Measurements from ENCODE around the gene RRP9. TPM values are rescaled to one million over a fixed set of nuclear protein-coding genes. Genes with fewer than 3 reads are reported as not detected.

Gene RRP9
- total and polyA plus RNA-seq, 9 donors: 4.9 to 32.7 (median 16.8) TPM

DNA sequence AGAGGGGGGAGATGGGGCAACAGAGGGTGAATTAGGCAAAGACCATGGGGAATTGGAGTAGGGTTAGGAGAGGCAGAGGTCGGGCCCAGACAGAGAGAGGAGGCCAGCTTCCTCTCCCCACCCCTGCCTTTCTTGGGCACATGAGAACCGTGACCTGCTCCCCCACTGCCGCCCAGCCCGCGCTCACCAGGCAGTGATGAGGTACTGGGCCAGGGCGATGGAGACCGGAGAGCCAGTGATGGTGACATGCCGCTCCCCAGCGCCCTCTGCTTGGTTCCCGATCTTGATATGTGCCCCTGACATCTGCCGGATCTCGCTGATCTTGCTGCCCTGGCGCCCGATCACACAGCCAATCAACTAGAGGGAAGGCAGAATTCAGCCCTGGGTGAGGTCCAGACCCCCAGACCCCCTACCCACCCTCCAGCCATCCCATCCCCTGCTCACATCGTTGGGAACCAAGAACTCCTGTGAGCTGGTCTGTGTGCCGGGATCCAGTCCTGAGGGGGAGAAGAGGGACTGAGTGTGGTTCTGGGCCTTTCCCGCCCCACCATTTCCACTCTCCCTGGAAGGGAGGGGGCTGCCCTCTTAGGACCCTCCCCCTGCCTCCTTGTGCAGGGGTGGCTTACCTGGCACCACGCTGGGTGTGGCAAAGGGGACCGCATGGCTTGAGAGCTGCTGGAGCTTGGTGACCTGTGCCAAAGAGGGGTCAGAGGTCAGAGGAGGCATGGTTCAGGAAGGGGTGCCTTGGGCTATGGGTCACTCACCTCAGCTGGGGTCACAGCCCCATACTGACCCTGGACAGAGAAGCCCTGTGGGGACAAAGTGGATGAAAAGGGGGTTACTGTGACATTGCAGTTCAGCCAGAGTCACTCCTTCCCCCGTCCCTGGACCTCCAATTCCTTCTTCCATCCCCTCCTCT, 17.2 kb upstream of the RRP9 start:
- TF ChIP-seq EP300 (IDR thresholded peaks at IDR 0.05) (no peak), POLR2A (IDR thresholded peaks at IDR 0.05) (no peak)
- TF ChIP-seq, protein P1, sequence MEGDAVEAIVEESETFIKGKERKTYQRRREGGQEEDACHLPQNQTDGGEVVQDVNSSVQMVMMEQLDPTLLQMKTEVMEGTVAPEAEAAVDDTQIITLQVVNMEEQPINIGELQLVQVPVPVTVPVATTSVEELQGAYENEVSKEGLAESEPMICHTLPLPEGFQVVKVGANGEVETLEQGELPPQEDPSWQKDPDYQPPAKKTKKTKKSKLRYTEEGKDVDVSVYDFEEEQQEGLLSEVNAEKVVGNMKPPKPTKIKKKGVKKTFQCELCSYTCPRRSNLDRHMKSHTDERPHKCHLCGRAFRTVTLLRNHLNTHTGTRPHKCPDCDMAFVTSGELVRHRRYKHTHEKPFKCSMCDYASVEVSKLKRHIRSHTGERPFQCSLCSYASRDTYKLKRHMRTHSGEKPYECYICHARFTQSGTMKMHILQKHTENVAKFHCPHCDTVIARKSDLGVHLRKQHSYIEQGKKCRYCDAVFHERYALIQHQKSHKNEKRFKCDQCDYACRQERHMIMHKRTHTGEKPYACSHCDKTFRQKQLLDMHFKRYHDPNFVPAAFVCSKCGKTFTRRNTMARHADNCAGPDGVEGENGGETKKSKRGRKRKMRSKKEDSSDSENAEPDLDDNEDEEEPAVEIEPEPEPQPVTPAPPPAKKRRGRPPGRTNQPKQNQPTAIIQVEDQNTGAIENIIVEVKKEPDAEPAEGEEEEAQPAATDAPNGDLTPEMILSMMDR (IDR thresholded peaks at IDR 0.05): no peak
- Histone ChIP-seq H3K27ac (no peak overlapping the region), H3K9me3 (no peaks in the 10 kb centered on the region), H3K36me3 (no peaks in the 10 kb centered on the region), H3K4me3 (no peak overlapping the region), H3K4me1 (ENCODE audit: insufficient read depth) (peaks cover 14% of the 10 kb centered on the region), H3K27me3 (no peaks in the 10 kb centered on the region)
- WGBS, 3 donors: 92 to 95% (median 93%) methylated on average over 20 of the region's 20 CpGs
- DNase-seq: peak in 1 of 5 donors; percentile 28
- intact Hi-C loops (cut with DNase I): no loop called here

DNA sequence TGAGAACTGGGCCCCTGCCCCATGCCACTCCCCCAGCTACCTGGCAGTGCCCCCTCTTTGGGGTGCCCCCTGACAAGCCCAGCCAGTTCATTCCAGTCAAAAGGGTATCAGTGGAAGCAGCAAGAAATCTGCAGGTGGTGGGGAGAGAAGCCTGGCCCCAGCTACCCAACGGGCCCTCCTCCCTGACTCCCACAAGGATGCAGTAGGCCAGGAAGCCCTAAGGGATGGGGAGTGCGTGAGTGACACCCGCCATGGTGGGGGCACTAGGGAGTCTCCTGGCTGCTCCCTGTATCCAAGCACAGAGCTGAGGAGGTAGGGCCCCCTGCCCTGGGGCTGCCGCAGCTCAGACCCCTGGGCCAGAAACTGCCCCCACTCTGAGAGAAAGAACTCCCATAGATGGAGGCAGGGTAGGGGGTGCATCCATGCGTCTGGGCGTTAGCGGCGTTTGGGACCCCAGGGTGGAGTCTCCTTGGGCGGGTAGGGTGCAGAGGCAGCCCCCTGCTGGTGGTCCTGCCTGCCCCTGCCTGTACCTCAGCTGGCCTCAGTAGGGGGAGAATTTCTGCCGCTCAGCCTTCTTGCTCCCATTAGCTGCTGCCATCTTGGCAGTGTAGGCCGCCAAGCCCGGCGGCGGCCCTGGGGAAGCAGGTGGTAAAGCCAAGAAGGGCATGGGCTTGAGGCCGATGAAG, 16.0 kb upstream of the RRP9 start:
- H3K4me3 ChIP-seq: no peak overlapping the region
- H3K27ac ChIP-seq: no peak overlapping the region
- TF ChIP-seq EP300 (IDR thresholded peaks at IDR 0.05) (no peak), POLR2A (IDR thresholded peaks at IDR 0.05) (no peak)
- TF ChIP-seq, protein P1 (IDR thresholded peaks at IDR 0.05): no peak
- no peaks in the 10 kb centered on the region for H3K27me3 ChIP-seq
- intact Hi-C loops (cut with DNase I): no loop called here
- WGBS, 3 donors: 93 to 94% (median 94%) methylated on average over 15 of the region's 15 CpGs
- H3K36me3 ChIP-seq: no peaks in the 10 kb centered on the region
- no peaks in the 10 kb centered on the region for H3K9me3 ChIP-seq
- peaks cover 11% of the 10 kb centered on the region for H3K4me1 ChIP-seq (ENCODE audit: insufficient read depth)
- DNase-seq: no peak

DNA sequence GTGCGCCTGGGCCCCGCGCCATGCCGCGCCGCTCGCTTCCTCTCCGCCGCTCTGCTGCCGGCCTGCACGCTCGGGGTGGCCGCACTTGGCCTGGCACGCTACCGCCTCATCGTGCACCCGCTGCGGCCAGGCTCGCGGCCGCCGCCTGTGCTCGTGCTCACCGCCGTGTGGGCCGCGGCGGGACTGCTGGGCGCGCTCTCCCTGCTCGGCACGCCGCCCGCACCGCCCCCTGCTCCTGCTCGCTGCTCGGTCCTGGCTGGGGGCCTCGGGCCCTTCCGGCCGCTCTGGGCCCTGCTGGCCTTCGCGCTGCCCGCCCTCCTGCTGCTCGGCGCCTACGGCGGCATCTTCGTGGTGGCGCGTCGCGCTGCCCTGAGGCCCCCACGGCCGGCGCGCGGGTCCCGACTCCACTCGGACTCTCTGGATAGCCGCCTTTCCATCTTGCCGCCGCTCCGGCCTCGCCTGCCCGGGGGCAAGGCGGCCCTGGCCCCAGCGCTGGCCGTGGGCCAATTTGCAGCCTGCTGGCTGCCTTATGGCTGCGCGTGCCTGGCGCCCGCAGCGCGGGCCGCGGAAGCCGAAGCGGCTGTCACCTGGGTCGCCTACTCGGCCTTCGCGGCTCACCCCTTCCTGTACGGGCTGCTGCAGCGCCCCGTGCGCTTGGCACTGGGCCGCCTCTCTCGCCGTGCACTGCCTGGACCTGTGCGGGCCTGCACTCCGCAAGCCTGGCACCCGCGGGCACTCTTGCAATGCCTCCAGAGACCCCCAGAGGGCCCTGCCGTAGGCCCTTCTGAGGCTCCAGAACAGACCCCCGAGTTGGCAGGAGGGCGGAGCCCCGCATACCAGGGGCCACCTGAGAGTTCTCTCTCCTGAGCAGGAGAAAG, 14.4 kb upstream of the RRP9 start:
- Histone ChIP-seq H3K9me3 (no peaks in the 10 kb centered on the region), H3K36me3 (no peaks in the 10 kb centered on the region), H3K4me1 (ENCODE audit: insufficient read depth) (peaks cover 4% of the 10 kb centered on the region), H3K4me3 (peak overlapping the region; percentile 39), H3K27ac (peak overlapping the region in 1 of 2 donors; percentile 86), H3K27me3 (no peaks in the 10 kb centered on the region)
- no peak for TF ChIP-seq POLR2A (IDR thresholded peaks at IDR 0.05)
- TF ChIP-seq, protein P1 (IDR thresholded peaks at IDR 0.05): peak; percentile 21 to 78 (median 60)
- DNase-seq: peak; percentile 71 to 84 (median 78)
- 4 to 9% (median 5%) methylated on average over 45 to 97 of the region's 97 CpGs for WGBS, 3 donors
- intact Hi-C loops (cut with DNase I): no loop called here
